GM12878 (cell line): ENCODE results near the gene TBX4. TPM values are rescaled to one million over a fixed set of nuclear protein-coding genes. Genes with fewer than 3 reads are reported as not detected.

Source experiments
- ATAC-seq: fragments of 200-7000 bp; cut with Tn5 transposase; 3 replicates; pipeline ENCODE4 v1.9.1; 2020; ENCODE audit warnings: mild to moderate bottlenecking, moderate library complexity
- BruUV-seq: library from RNA; stranded (reverse); fragments of 400-500 nt; replicated peaks from 2 replicates; lab custom pipeline; 2021; lab: Mats Ljungman, UMichigan
- CTCF ChIA-PET: fragments of 300-600 bp; sonication (Branson Sonifier 250); formaldehyde crosslinking; extraction: SDS; loops from one replicate; lab custom pipeline; 2021; ENCODE audit warnings: inconsistent platforms; lab: Yijun Ruan, JAX
- POLR2A ChIA-PET: fragments of 350-600 bp; formaldehyde crosslinking; extraction: SDS; loops from one replicate; lab custom pipeline; 2021; ENCODE audit warnings: inconsistent platforms; lab: Charles Lee
- RAD21 ChIA-PET: fragments of 300-600 bp; sonication (Branson Sonifier 250); formaldehyde crosslinking; loops from one replicate; lab custom pipeline; 2023; ENCODE audit warnings: antibody characterized with exemption; ENCODE audit not compliant: unreplicated experiment; lab: Charles Lee
- SMC1A ChIA-PET: fragments of 300-600 bp; sonication (Branson Sonifier 250); formaldehyde crosslinking; loops from one replicate; lab custom pipeline; 2023; ENCODE audit not compliant: unreplicated experiment, uncharacterized antibody; lab: Charles Lee
- DNase-seq: peaks from one replicate; pipeline ENCODE4 v3.0.0-alpha.2; 2011; ENCODE audit warnings: low read depth, low spot score
- FAIRE-seq: peaks from 3 replicates; lab custom pipeline; 2011; peaks lifted over from hg19 to GRCh38; lab: Jason Lieb, UNC
- H2AFZ ChIP-seq: 2 replicates; pipeline ENCODE4 v1.6.0; 2011; ENCODE audit warnings: low read depth, low read length, control low read depth; ENCODE audit not compliant: control insufficient read depth
- H3K27ac ChIP-seq: 2 replicates; pipeline ENCODE4 v1.5.1; 2011; ENCODE audit warnings: control low read depth; ENCODE audit not compliant: control insufficient read depth, insufficient read depth
- H3K27me3 ChIP-seq, 2 experiments: replicated peaks in 1 of 2; 2 replicates each; pipeline versions ENCODE4 v1.6.0 to v1.6.1; 2011; ENCODE audit warnings: low read length in 1 of 2; ENCODE audit not compliant: control insufficient read depth in 2 of 2, insufficient read depth in 2 of 2
- H3K36me3 ChIP-seq, 2 experiments: 2 replicates each; pipeline ENCODE4 v1.5.1; 2011; ENCODE audit warnings: low read length in 1 of 2; ENCODE audit not compliant: control insufficient read depth in 2 of 2, insufficient read depth in 2 of 2
- H3K4me1 ChIP-seq: 2 replicates; pipeline ENCODE4 v1.6.1; 2011; ENCODE audit warnings: mild to moderate bottlenecking, low read length, moderate library complexity, mixed read lengths; ENCODE audit not compliant: control insufficient read depth, insufficient read depth
- H3K4me2 ChIP-seq: 2 replicates; pipeline ENCODE4 v1.6.0; 2011; ENCODE audit warnings: control low read depth; ENCODE audit not compliant: control insufficient read depth, insufficient read depth
- H3K4me3 ChIP-seq: fragments of 200-600 bp; sonication (generic); 2 replicates; pipeline ENCODE4 v1.5.1; 2016
- H3K79me2 ChIP-seq: 2 replicates; pipeline ENCODE4 v1.6.0; 2011; ENCODE audit warnings: low read length; ENCODE audit not compliant: control insufficient read depth, insufficient read depth
- H3K9ac ChIP-seq: 2 replicates; pipeline ENCODE4 v1.8.0; 2011; ENCODE audit warnings: low read length, control low read depth, mixed read lengths; ENCODE audit not compliant: control insufficient read depth, insufficient read depth
- H3K9me3 ChIP-seq: replicated peaks from 3 replicates; pipeline ENCODE4 v1.5.1; 2011; ENCODE audit warnings: mild to moderate bottlenecking, low read length; ENCODE audit not compliant: control insufficient read depth, insufficient read depth
- H4K20me1 ChIP-seq: 2 replicates; pipeline ENCODE4 v1.6.0; 2011; ENCODE audit not compliant: control insufficient read depth, insufficient read depth
- ATF3 ChIP-seq: IDR thresholded peaks from 2 replicates; pipeline ENCODE4 v1.6.1; 2011; ENCODE audit warnings: low read depth, mild to moderate bottlenecking, low read length, moderate library complexity, borderline replicate concordance; ENCODE audit errors: extremely low read depth
- BHLHE40 ChIP-seq, 2 experiments: fragments of 450-650 bp in 1 of 2; IDR thresholded peaks; 2 replicates each; pipeline ENCODE4 v1.6.1; 2011 to 2017; ENCODE audit warnings: low read depth in 2 of 2, borderline replicate concordance in 1 of 2, improper control_type of control experiment in 1 of 2, low read length in 1 of 2, mild to moderate bottlenecking in 1 of 2
- CBX3 ChIP-seq: fragments of 200-600 bp; sonication (generic); IDR thresholded peaks from 2 replicates; pipeline ENCODE4 v1.6.1; 2016; ENCODE audit warnings: low read depth, borderline replicate concordance
- ETV6 ChIP-seq, 2 experiments: fragments of 450-650 bp in 1 of 2; IDR thresholded peaks in 1 of 2; conservative IDR thresholded peaks in 1 of 2; 2 replicates each; pipeline ENCODE4 v1.6.1; 2014; ENCODE audit warnings: antibody characterized with exemption in 1 of 2, borderline replicate concordance in 1 of 2, low read depth in 1 of 2, mild to moderate bottlenecking in 1 of 2, moderate library complexity in 1 of 2
- NFXL1 ChIP-seq: fragments of 450-650 bp; IDR thresholded peaks from 2 replicates; pipeline ENCODE4 v1.6.1; 2017; ENCODE audit warnings: antibody characterized with exemption, mild to moderate bottlenecking, borderline replicate concordance
- PML ChIP-seq: IDR thresholded peaks from 2 replicates; pipeline ENCODE4 v1.6.1; 2012; ENCODE audit warnings: low read length, inconsistent platforms
- RAD51 ChIP-seq: fragments of 450-650 bp; IDR thresholded peaks from 2 replicates; pipeline ENCODE4 v1.6.1; 2016; ENCODE audit warnings: moderate library complexity, mild to moderate bottlenecking, inconsistent platforms
- WGBS: methylation state at CpG from one replicate; pipeline ENCODE4 v1.1.6; 2016; ENCODE audit warnings: low lambda C conversion rate; ENCODE audit not compliant: insufficient replicate concordance, insufficient coverage; ENCODE audit errors: missing lambda C conversion rate; 5-methylcytosine and 5-hydroxymethylcytosine counted together
- in situ Hi-C: fragments of 300-500 bp; cut with MboI; formaldehyde crosslinking; loops from 9 replicates; pipeline ENCODE4 v1.14.3; 2018; ENCODE audit warnings: mixed read lengths
- intact Hi-C: fragments of 100-400 bp; cut with micrococcal nuclease; formaldehyde crosslinking; loops from one replicate; pipeline ENCODE4 v1.14.2; 2022; ENCODE audit not compliant: unreplicated experiment
- polyA plus RNA-seq, 11 experiments: library from polyadenylated mRNA; depleted of rRNA in 4 of 11; unstranded in 6 of 11; stranded (reverse) in 5 of 11; fragments of >200 nt; fragmentation: Nextera tagmentation in 4 of 11; fragmentation: Illumina TruSeq in 1 of 11; extraction: Ambion mirVana in 4 of 11; extraction: Trizol in 1 of 11; gene quantifications; 1 replicate in 1 of 11; 2 replicates in 10 of 11; pipeline versions ENCODE4 v1.2.1 to v1.2.3, GENCODE V29; 2011 to 2016; ENCODE audit warnings: inconsistent platforms in 2 of 11, missing spikeins in 2 of 11, low read depth in 1 of 11
- total RNA-seq, 4 experiments: library from RNA; depleted of rRNA in 3 of 4; stranded (reverse); fragments of >200 nt in 3 of 4; fragmentation: Illumina TruSeq in 1 of 4; extraction: Trizol in 1 of 4; gene quantifications; 2 replicates each; pipeline versions ENCODE4 v1.2.1 to v1.2.3, GENCODE V29; 2013 to 2021
- TF ChIP-seq, protein P1 (sequence below), 3 experiments: IDR thresholded peaks in 2 of 3; conservative IDR thresholded peaks in 1 of 3; 2 replicates each; pipeline ENCODE4 v1.5.1; 2011; ENCODE audit warnings: low read depth in 3 of 3, low read length in 3 of 3, mild to moderate bottlenecking in 3 of 3, control low read depth in 2 of 3, moderate library complexity in 2 of 3, inconsistent platforms in 1 of 3, mixed read lengths in 1 of 3; ENCODE audit not compliant: control insufficient read depth in 2 of 3, insufficient read depth in 1 of 3; ENCODE audit errors: extremely low read depth in 1 of 3

Gene TBX4
- total and polyA plus RNA-seq, 10 of the 15 experiments (the other 5 are each of a cell fraction or from before 2014, with no cell fraction given), result 0.01 TPM; not detected in 9

GRCh38 chr17:61489719-61490490, 37.7 kb downstream of the TBX4 start (continued):
- TF ChIP-seq CBX3, result no peak
- TF ChIP-seq RAD51, result no peak
- TF ChIP-seq BHLHE40 (IDR thresholded peaks at IDR 0.05; ENCODE audit: borderline replicate concordance in 1 of 2, low read depth in 2 of 2, low read length in 1 of 2), result no peak
- no peak for TF ChIP-seq PML
- TF ChIP-seq ATF3, result no peak
- TF ChIP-seq, all 136 proteins: peak for 0

DNA sequence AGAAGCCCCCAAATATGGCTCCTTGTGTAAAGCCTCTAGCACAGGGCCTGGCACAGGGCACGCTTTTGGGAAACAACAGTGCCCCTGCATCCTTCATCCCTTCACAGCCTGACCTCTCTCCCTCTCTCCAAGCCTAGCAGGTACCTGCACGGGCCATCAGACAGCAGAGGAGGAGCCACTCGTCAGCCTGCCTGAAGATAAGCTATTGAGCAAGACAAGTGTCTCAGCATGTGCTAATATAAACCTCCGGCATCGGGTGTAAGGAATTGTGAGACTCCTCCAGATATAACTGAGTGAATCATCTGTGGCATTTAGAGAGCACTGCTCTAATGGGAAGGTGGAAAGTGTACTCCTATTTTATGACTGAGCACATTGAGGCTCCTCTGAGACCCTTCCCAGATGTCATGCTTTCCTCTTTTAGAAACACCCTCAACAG, 38.3 kb downstream of the TBX4 start:
- no peak overlapping the region for H3K27ac ChIP-seq
- ChIA-PET CTCF (no interaction called here), SMC1A (interaction anchor here (1.1 kb wide), 1 partner anchor 21 kb away, joined by 3 read pairs; no protein-coding TSS in a partner anchor), RAD21 (no interaction called here), POLR2A (no interaction called here)
- in situ Hi-C loops, result no loop called here
- TF ChIP-seq, protein P1, sequence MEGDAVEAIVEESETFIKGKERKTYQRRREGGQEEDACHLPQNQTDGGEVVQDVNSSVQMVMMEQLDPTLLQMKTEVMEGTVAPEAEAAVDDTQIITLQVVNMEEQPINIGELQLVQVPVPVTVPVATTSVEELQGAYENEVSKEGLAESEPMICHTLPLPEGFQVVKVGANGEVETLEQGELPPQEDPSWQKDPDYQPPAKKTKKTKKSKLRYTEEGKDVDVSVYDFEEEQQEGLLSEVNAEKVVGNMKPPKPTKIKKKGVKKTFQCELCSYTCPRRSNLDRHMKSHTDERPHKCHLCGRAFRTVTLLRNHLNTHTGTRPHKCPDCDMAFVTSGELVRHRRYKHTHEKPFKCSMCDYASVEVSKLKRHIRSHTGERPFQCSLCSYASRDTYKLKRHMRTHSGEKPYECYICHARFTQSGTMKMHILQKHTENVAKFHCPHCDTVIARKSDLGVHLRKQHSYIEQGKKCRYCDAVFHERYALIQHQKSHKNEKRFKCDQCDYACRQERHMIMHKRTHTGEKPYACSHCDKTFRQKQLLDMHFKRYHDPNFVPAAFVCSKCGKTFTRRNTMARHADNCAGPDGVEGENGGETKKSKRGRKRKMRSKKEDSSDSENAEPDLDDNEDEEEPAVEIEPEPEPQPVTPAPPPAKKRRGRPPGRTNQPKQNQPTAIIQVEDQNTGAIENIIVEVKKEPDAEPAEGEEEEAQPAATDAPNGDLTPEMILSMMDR (IDR thresholded peaks at IDR 0.05 in 2 of 3, conservative IDR thresholded peaks at IDR 0.05 in 1 of 3; ENCODE audit: control insufficient read depth in 2 of 3, extremely low read depth in 1 of 3, insufficient read depth in 1 of 3, low read depth in 3 of 3, low read length in 3 of 3), result no peak
- TF ChIP-seq NFXL1, result peak; percentile 19; the same call in 1 of the 2 replicates
- peak in 1 of 2 experiments; percentile 79; a peak in 1 of 4 replicates for TF ChIP-seq ETV6 (conservative IDR thresholded peaks at IDR 0.05 in 1 of 2, IDR thresholded peaks at IDR 0.05 in 1 of 2; ENCODE audit: borderline replicate concordance in 1 of 2, low read depth in 1 of 2)
- H3K4me2 ChIP-seq, result no peak overlapping the region
- WGBS, result 38% methylated on average over 5 of the region's 5 CpGs
- intact Hi-C loops, result no loop called here
- H3K27me3 ChIP-seq, result peaks cover 3% of the 10 kb centered on the region in 2 experiments; a peak in 3 of 4 replicates
- FAIRE-seq (no peak), DNase-seq (no peak), ATAC-seq (no peak)
- no peaks in the 10 kb centered on the region for H3K36me3 ChIP-seq
- H3K9me3 ChIP-seq, result no peaks in the 10 kb centered on the region
- no peak overlapping the region for H2AFZ ChIP-seq
- H3K9ac ChIP-seq, result no peak overlapping the region
- H3K4me3 ChIP-seq, result no peak overlapping the region
- no TSS peak for BruUV-seq
- H3K4me1 ChIP-seq, result no peaks in the 10 kb centered on the region
- no peaks in the 10 kb centered on the region for H4K20me1 ChIP-seq
- H3K79me2 ChIP-seq, result no peaks in the 10 kb centered on the region
